Stimulated activated effector memory CD8-positive, alpha-beta T cell treated with anti-CD3 and anti-CD28 coated beads, Interleukin-12 subunit alpha, Interleukin-12 subunit beta, amount 100 ng/mL, for 72 hours (primary cell): ENCODE data around the gene EML2.
A peak's percentile ranks its signal among the peaks of the same experiment; 100 is the strongest.

ENCODE experiments used
- ATAC-seq: fragments of 150-1000 bp; cut with Tn5 transposase; 2 replicates; pipeline ENCODE4 v1.10.0; 2021
- DNase-seq, 2 donors: peaks; one replicate each; pipeline ENCODE4 v3.0.0; 2021 to 2022; ENCODE audit warnings: low spot score in 2 of 2
- H3K27ac Mint-ChIP-seq: one replicate; pipeline ENCODE4 v1.8.0; 2022; ENCODE audit warnings: mild to moderate bottlenecking, mixed read lengths
- H3K36me3 Mint-ChIP-seq: one replicate; pipeline ENCODE4 v1.8.0; 2022; ENCODE audit warnings: mild to moderate bottlenecking, mixed read lengths
- H3K4me1 Mint-ChIP-seq: one replicate; pipeline ENCODE4 v1.8.0; 2022; ENCODE audit warnings: mixed read lengths
- H3K4me3 Mint-ChIP-seq: one replicate; pipeline ENCODE4 v1.8.0; 2022; ENCODE audit warnings: mild to moderate bottlenecking, mixed read lengths
- H3K9me3 Mint-ChIP-seq: one replicate; pipeline ENCODE4 v1.8.0; 2022; ENCODE audit warnings: mixed read lengths

Gene EML2

GRCh38 chr19:45591004-45591637 lies 48.1 kb downstream of the EML2 start:
- Mint-ChIP-seq H3K4me3 (no peak overlapping the region), H3K4me1 (peaks cover 18% of the 10 kb centered on the region), H3K36me3 (peaks cover 6% of the 10 kb centered on the region), H3K27ac (peak overlapping the region; percentile 61), H3K9me3 (no peaks in the 10 kb centered on the region)
- DNase-seq (peak in 1 of 2 donors; percentile 64), ATAC-seq (peak; percentile 65)

GRCh38 chr19:45590300-45591003 lies 48.7 kb downstream of the EML2 start:
- Mint-ChIP-seq H3K4me3 (no peak overlapping the region), H3K4me1 (peaks cover 18% of the 10 kb centered on the region), H3K36me3 (peaks cover 6% of the 10 kb centered on the region), H3K9me3 (no peaks in the 10 kb centered on the region), H3K27ac (peak overlapping the region; percentile 61)
- ATAC-seq = no peak
- DNase-seq = no peak

GRCh38 chr19:45589768-45590167 lies 49.4 kb downstream of the EML2 start:
- no peaks in the 10 kb centered on the region for H3K9me3 Mint-ChIP-seq
- peaks cover 24% of the 10 kb centered on the region for H3K4me1 Mint-ChIP-seq
- no peak for ATAC-seq
- H3K4me3 Mint-ChIP-seq = no peak overlapping the region
- peaks cover 10% of the 10 kb centered on the region for H3K36me3 Mint-ChIP-seq
- no peak for DNase-seq
- no peak overlapping the region for H3K27ac Mint-ChIP-seq

GRCh38 chr19:45587873-45588272 lies 51.3 kb downstream of the EML2 start:
- H3K9me3 Mint-ChIP-seq = no peaks in the 10 kb centered on the region
- DNase-seq = no peak

GRCh38 chr19:45585158-45585577 lies 54.0 kb downstream of the EML2 start:
- no peaks in the 10 kb centered on the region for H3K9me3 Mint-ChIP-seq
- peak overlapping the region; percentile 89 for H3K27ac Mint-ChIP-seq
- H3K4me1 Mint-ChIP-seq = peaks cover 21% of the 10 kb centered on the region
- H3K36me3 Mint-ChIP-seq = peaks cover 9% of the 10 kb centered on the region
- peak overlapping the region; percentile 75 for H3K4me3 Mint-ChIP-seq
- no peak for ATAC-seq
- no peak for DNase-seq

More at GRCh38 chr19:45587873-45588272, 51.3 kb downstream of the EML2 start:
- Mint-ChIP-seq H3K4me3 (no peak overlapping the region), H3K27ac (no peak overlapping the region), H3K36me3 (peaks cover 9% of the 10 kb centered on the region), H3K4me1 (peaks cover 28% of the 10 kb centered on the region)
- no peak for ATAC-seq

GRCh38 chr19:45584332-45585157 lies 54.7 kb downstream of the EML2 start, which contains the start of gene OPA3:
TSS of gene OPA3 (minus strand) at chr19:45584802. CDS start at chr19:45584764, 38 bp downstream.
- Mint-ChIP-seq H3K36me3 (peaks cover 9% of the 10 kb centered on the region), H3K4me1 (peaks cover 21% of the 10 kb centered on the region), H3K9me3 (no peaks in the 10 kb centered on the region), H3K4me3 (peak within 1 kb of the TSS; percentile 75), H3K27ac (peak within 1 kb of the TSS; percentile 89)
- DNase-seq (peak; percentile 89 to 98), ATAC-seq (peak; percentile 93)

GRCh38 chr19:45581576-45581975 lies 57.6 kb downstream of the EML2 start:
- Mint-ChIP-seq H3K9me3 (no peaks in the 10 kb centered on the region), H3K4me3 (no peak overlapping the region), H3K36me3 (peaks cover 9% of the 10 kb centered on the region), H3K27ac (no peak overlapping the region), H3K4me1 (peaks cover 44% of the 10 kb centered on the region)
- ATAC-seq (no peak), DNase-seq (no peak)

GRCh38 chr19:45578861-45579260 lies 60.3 kb downstream of the EML2 start:
- H3K9me3 Mint-ChIP-seq = no peaks in the 10 kb centered on the region
- peaks cover 39% of the 10 kb centered on the region for H3K4me1 Mint-ChIP-seq
- no peaks in the 10 kb centered on the region for H3K36me3 Mint-ChIP-seq
- no peak overlapping the region for H3K4me3 Mint-ChIP-seq
- H3K27ac Mint-ChIP-seq = peak overlapping the region; percentile 48
- ATAC-seq (no peak), DNase-seq (no peak)

- H3K9me3 Mint-ChIP-seq = no peaks in the 10 kb centered on the region
- peaks cover 29% of the 10 kb centered on the region for H3K4me1 Mint-ChIP-seq
- DNase-seq (no peak), ATAC-seq (no peak)
- H3K27ac Mint-ChIP-seq = peak overlapping the region; percentile 48
- H3K36me3 Mint-ChIP-seq = no peaks in the 10 kb centered on the region
- H3K4me3 Mint-ChIP-seq = no peak overlapping the region
These were observed 61.9 kb downstream of the EML2 start for GRCh38 chr19:45577111-45577905.

- DNase-seq = no peak
- Mint-ChIP-seq H3K9me3 (no peaks in the 10 kb centered on the region), H3K27ac (peak overlapping the region; percentile 5), H3K36me3 (no peaks in the 10 kb centered on the region), H3K4me1 (peaks cover 27% of the 10 kb centered on the region), H3K4me3 (no peak overlapping the region)
- ATAC-seq = no peak
These were observed 62.5 kb downstream of the EML2 start for GRCh38 chr19:45576682-45577081.

- no peaks in the 10 kb centered on the region for H3K36me3 Mint-ChIP-seq
- peaks cover 23% of the 10 kb centered on the region for H3K4me1 Mint-ChIP-seq
- ATAC-seq (no peak), DNase-seq (no peak)
- H3K27ac Mint-ChIP-seq = no peak overlapping the region
- no peaks in the 10 kb centered on the region for H3K9me3 Mint-ChIP-seq
- H3K4me3 Mint-ChIP-seq = no peak overlapping the region
These were observed 64.0 kb downstream of the EML2 start for GRCh38 chr19:45575216-45575615.

- no peak for ATAC-seq
- no peak for DNase-seq
- H3K9me3 Mint-ChIP-seq = no peaks in the 10 kb centered on the region
- peaks cover 4% of the 10 kb centered on the region for H3K36me3 Mint-ChIP-seq
- no peak overlapping the region for H3K27ac Mint-ChIP-seq
- H3K4me1 Mint-ChIP-seq = peaks cover 29% of the 10 kb centered on the region
- no peak overlapping the region for H3K4me3 Mint-ChIP-seq
These were observed 64.7 kb downstream of the EML2 start for GRCh38 chr19:45574526-45574925.

GRCh38 chr19:45571457-45572220 lies 67.6 kb downstream of the EML2 start:
- Mint-ChIP-seq H3K27ac (no peak overlapping the region), H3K4me1 (peaks cover 8% of the 10 kb centered on the region), H3K9me3 (no peaks in the 10 kb centered on the region), H3K4me3 (no peak overlapping the region), H3K36me3 (peaks cover 5% of the 10 kb centered on the region)
- DNase-seq = no peak
- ATAC-seq = no peak
